ENCODE data around the gene KIR2DL1.
"Not testable (repeated sequence)": the region's sequence is repeated elsewhere in the genome, so short reads cannot be mapped to it uniquely, and the experiment has no call there.

The KIR2DL1 gene

DNA sequence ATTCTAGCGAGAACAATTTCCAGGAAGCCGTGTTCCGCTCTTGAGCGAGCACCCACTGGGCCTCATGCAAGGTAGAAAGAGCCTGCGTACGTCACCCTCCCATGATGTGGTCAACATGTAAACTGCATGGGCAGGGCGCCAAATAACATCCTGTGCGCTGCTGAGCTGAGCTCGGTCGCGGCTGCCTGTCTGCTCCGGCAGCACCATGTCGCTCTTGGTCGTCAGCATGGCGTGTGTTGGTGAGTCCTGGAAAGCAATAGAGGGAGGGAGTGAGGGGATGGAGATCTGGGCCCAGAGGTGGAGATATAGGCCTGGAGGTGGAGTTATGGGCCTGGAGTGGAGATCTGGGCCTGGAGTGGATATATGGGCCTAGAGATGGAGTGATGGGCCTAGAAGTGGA lies at the start of gene KIR2DL1:
Gene KIR2DL1, plus strand, starts transcription at position 148 of the 400 bp plus-strand sequence. Its CDS starts 58 bp downstream, at position 206.
- not testable (repeated sequence) for DNase-seq

DNA sequence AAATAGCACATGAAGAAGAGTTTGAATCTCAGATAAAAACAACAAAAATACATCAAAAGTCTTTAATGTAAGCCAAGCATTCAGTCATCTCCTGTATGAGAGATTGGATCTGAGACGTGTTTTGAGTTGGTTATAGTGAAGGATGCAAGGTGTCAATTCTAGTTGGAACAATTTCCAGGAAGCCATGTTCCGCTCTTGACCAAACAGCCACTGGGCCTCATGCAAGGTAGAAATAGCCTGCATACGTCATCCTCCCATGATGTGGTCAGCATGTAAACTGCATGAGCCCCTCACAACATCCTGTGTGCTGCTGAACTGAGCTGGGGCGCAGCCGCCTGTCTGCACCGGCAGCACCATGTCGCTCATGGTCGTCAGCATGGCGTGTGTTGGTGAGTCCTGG lies 45.5 kb upstream of the KIR2DL1 start, which contains the start of gene KIR3DL3:
Gene KIR3DL3, plus strand, starts transcription at position 301 of the 400 bp plus-strand sequence. Its CDS starts 55 bp downstream, at position 356.
- no peak for DNase-seq

DNA sequence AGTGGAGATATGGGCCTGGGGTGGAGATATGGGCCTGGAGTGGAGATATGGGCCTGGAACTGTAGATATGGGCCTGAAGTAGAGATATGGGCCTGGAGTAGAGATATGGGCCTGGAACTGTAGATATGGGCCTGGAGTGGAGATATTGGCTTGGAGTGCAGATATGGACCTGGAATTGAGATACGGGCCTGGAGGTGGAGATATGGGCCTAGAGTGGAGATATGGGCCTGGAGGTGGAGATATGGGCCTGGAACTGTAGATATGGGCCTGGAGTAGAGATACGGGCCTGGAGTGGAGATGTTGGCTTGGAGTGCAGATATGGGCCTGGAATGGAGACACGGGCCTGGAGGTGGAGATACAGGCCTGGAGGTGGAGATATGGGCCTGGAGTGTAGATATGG lies 44.9 kb upstream of the KIR2DL1 start:
- DNase-seq: no peak

DNA sequence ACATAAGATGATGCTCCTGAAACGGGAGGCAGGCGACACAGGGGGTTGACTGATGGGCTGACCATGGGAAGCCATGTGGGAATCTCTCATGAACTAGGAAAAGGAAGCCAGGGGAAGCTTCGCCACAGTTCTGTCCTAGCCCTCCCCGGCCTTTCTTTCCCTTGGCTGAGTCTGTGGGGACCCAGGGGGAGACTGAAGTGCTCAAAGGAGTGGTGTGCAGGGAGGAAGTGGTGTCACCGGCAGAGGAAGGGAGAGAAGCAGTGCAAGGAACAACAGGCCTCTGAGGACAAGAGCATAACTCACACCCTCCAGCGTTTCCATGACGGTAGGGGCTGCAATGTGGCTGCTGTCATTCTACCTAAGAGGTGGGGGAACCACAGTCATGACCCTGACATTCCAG lies 44.3 kb upstream of the KIR2DL1 start:
- no peak for DNase-seq

DNA sequence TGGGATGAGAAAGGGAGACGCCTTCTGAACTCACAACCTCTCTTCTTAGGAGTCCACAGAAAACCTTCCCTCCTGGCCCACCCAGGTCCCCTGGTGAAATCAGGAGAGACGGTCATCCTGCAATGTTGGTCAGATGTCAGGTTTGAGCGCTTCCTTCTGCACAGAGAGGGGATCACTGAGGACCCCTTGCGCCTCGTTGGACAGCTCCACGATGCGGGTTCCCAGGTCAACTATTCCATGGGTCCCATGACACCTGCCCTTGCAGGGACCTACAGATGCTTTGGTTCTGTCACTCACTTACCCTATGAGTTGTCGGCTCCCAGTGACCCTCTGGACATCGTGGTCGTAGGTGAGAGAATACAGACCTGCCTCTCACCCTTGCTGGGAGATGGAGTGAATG lies 42.0 kb upstream of the KIR2DL1 start:
- no peak for DNase-seq

GRCh38 chr19:54728167-54728566 lies 41.4 kb upstream of the KIR2DL1 start:
- no peak for DNase-seq

DNA sequence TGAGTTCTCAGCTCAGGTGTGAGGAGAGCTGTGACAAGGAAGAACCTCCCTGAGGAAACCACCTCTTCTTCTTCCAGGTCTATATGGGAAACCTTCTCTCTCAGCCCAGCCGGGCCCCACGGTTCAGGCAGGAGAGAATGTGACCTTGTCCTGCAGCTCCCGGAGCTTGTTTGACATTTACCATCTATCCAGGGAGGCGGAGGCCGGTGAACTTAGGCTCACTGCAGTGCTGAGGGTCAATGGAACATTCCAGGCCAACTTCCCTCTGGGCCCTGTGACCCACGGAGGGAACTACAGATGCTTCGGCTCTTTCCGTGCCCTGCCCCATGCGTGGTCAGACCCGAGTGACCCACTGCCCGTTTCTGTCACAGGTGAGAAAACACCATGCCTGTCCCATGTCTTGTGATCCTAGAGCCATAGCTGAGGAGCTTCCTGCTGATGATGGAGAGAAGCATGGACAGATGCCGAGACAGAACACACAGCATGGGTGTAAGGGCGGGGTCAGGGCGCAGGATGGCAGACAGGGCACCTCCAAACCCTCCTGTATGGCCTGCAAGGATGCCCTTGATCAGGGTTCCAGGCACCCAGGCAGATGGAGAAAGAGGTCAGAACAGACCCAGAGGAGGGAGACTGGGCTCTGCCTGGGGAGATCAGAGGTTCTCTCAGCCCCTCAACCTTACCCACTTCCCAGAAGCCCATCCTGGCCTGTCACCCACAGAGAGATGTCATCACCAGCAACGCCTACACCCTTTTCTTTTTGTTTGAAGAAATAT lies 40.0 kb upstream of the KIR2DL1 start:
- no peak for DNase-seq

- DNase-seq: no peak
Observed at GRCh38 chr19:54731191-54731590, 38.4 kb upstream of the KIR2DL1 start.

- DNase-seq: not testable (repeated sequence)
Observed at GRCh38 chr19:54738306-54738705, 31.3 kb upstream of the KIR2DL1 start, which contains the start of gene KIR2DL3. TSS of gene KIR2DL3 (plus strand) at chr19:54738513. CDS start at chr19:54738546, 33 bp downstream.

DNA sequence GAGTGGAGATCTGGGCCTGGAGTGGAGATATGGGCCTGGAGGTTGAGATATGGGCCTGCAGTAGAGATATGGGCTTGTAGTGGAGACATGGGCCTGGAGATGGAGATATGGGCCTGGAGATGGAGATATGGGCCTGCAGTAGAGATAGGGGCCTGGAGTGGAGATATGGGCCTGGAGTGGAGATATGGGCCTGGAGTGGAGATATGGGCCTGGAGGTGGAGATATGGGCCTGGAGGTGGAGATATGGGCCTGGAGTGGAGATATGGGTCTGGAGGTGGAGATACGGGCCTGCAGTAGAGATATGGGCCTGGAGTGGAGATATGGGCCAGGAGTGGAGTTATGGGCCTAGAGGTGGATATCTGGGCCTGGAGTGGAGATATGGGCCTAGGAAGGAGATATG lies 30.9 kb upstream of the KIR2DL1 start:
- no peak for DNase-seq

DNA sequence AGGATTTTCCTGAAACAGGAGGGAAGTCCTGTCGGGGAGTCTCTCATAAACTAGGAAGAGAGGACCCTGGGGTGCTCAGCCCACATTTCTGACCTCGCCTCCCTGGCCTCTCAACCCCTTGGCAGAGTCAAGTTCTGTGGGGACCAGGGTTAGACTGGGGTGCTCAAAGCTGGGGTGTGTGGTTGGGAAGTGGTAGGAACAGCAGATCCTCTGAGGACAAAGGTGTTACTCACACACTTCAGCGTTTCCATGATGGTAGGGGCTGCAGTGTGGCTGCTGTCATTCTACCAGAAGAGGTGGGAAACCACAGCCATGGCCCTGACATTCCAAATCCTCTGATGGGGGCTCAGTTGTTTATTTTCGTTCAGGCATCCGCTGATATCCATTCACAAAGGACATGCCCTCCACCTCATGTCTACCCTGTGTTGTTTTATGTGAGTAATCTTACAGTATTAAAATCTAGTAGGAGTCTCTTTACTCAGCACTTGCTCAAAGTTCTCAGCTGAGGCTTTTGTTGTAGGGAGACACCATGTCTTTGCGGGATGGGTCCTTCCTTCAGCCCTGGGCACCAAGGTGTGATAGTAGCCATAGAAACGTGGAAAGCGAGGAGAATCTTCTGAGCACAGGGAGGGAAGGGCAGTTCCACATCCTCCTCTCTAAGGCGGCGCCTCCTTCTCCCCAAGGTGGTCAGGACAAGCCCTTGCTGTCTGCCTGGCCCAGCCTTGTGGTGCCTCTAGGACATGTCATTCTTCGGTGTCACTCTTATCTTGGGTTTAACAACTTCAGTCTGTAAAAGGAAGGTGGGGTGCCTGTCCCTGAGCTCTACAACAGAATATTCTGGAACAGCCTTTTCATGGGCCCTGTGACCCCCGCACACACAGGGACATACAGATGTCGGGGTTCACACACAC lies 29.8 kb upstream of the KIR2DL1 start:
- no peak for DNase-seq

GRCh38 chr19:54741950-54742349 lies 27.6 kb upstream of the KIR2DL1 start:
- not testable (repeated sequence) for DNase-seq

GRCh38 chr19:54744080-54744479 lies 25.5 kb upstream of the KIR2DL1 start:
- DNase-seq: not testable (repeated sequence)

GRCh38 chr19:54747614-54748322 lies 21.8 kb upstream of the KIR2DL1 start:
- not testable (repeated sequence) for DNase-seq

- not testable (repeated sequence) for DNase-seq
Observed at GRCh38 chr19:54750276-54750675, 19.3 kb upstream of the KIR2DL1 start.

DNA sequence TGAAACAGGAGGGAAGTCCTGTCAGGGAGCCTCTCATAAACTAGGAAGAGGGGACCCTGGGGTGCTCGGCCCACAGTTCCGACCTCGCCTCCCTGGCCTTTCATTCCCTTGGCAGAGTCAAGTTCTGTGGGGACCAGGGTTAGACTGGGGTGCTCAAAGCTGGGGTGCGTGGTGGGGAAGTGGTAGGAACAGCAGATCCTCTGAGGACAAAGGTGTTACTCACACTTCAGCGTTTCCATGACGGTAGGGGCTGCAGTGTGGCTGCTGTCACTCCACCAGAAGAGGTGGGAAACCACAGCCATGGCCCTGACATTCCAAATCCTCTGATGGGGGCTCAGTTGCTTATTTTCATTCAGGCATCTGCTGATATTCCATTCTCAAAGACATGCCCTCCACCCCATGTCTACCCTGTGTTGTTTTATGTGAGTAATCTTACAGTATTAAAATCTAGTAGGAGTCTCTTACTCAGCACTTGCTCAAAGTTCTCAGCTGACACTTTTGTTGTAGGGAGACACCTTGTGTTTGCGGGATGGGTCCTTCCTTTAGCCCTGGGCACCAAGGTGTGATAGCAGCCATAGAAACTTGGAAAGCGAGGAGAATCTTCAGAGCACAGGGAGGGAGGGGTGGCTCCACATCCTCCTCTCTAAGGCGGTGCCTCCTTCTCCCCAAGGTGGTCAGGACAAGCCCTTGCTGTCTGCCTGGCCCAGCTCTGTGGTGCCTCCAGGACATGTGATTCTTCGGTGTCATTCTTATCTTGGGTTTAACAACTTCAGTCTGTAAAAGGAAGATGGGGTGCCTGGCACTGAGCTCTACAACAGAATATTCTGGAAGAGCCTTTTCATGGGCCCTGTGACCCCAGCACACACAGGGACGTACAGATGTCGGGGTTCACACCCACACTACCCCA lies 13.1 kb upstream of the KIR2DL1 start:
- DNase-seq: not testable (repeated sequence)

GRCh38 chr19:54758577-54758976 lies 11.0 kb upstream of the KIR2DL1 start:
- DNase-seq: not testable (repeated sequence)

- not testable (repeated sequence) for DNase-seq
Observed at GRCh38 chr19:54764219-54764618, 5.4 kb upstream of the KIR2DL1 start.

DNA sequence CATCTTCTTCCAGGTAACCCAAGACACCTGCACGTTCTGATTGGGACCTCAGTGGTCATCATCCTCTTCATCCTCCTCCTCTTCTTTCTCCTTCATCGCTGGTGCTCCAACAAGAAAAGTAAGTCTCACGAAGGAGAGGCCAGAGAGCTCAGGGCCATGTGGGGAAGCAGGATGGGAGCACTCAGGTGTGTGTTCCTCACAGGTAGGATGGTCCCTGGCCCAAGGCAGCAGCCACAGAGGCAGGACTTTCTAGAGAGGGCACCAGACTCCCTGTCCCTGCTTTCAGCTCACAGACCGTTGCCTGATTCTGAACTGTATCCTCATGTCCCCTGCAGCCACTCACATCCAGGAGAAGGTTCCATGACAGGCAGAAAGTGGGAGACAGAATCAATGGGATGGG lies 3.1 kb upstream of the KIR2DL1 start:
- not testable (repeated sequence) for DNase-seq

- not testable (repeated sequence) for DNase-seq
Observed at GRCh38 chr19:54770511-54770910, 918 bp downstream of the KIR2DL1 start.
